ENCODE results near the gene GCNA. TPM values are rescaled to one million over a fixed set of nuclear protein-coding genes. Genes with fewer than 3 reads are reported as not detected.
"Not testable (repeated sequence)": the region's sequence is repeated elsewhere in the genome, so short reads cannot be mapped to it uniquely, and the experiment has no call there.

Gene GCNA
- total RNA-seq, 2 donors from 2014 or later = 5.5 to 6.1 TPM

- DNase-seq (ENCODE audit: low spot score) (no peak), ATAC-seq (no peak)
- Mint-ChIP-seq H3K36me3 (no peaks in the 10 kb centered on the region), H3K9me3 (no peaks in the 10 kb centered on the region), H3K27ac (no peak overlapping the region), H3K27me3 (no peaks in the 10 kb centered on the region), H3K4me1 (ENCODE audit: low read depth in 2 of 2) (peaks cover 8 to 36% of the 10 kb centered on the region in 2 donors), H3K4me3 (no peak overlapping the region)
Measured at GRCh38 chrX:71625471-71625870, 47.2 kb downstream of the GCNA start.

- no peaks in the 10 kb centered on the region for H3K27me3 Mint-ChIP-seq
Measured at GRCh38 chrX:71626576-71626975, 48.3 kb downstream of the GCNA start.

GRCh38 chrX:71627588-71628404 is 49.6 kb downstream of the GCNA start:
- Mint-ChIP-seq H3K36me3 (no peaks in the 10 kb centered on the region), H3K4me1 (ENCODE audit: low read depth in 2 of 2) (peaks cover 2 to 18% of the 10 kb centered on the region in 2 donors), H3K4me3 (no peak overlapping the region), H3K27ac (peak overlapping the region in 1 of 2 donors; percentile 27), H3K27me3 (peaks cover 0 to 1% of the 10 kb centered on the region in 2 donors), H3K9me3 (no peaks in the 10 kb centered on the region)
- DNase-seq (ENCODE audit: low spot score) (no peak), ATAC-seq (no peak)

More at GRCh38 chrX:71626576-71626975, 48.3 kb downstream of the GCNA start:
- H3K9me3 Mint-ChIP-seq = no peaks in the 10 kb centered on the region
- peaks cover 7 to 30% of the 10 kb centered on the region in 2 donors for H3K4me1 Mint-ChIP-seq (ENCODE audit: low read depth in 2 of 2)
- ATAC-seq (no peak), DNase-seq (ENCODE audit: low spot score) (no peak)
- no peaks in the 10 kb centered on the region for H3K36me3 Mint-ChIP-seq
- H3K4me3 Mint-ChIP-seq = no peak overlapping the region
- peak overlapping the region in 1 of 2 donors; percentile 27 for H3K27ac Mint-ChIP-seq

GRCh38 chrX:71629467-71629866 is 51.2 kb downstream of the GCNA start:
- no peak overlapping the region for H3K4me3 Mint-ChIP-seq

GRCh38 chrX:71632923-71633657 is 54.9 kb downstream of the GCNA start:
- peaks cover 0 to 5% of the 10 kb centered on the region in 2 donors for H3K27me3 Mint-ChIP-seq
- H3K4me1 Mint-ChIP-seq (ENCODE audit: low read depth in 2 of 2) = no peaks in the 10 kb centered on the region
- H3K36me3 Mint-ChIP-seq = no peaks in the 10 kb centered on the region
- no peak overlapping the region for H3K27ac Mint-ChIP-seq
- H3K4me3 Mint-ChIP-seq = no peak overlapping the region
- DNase-seq (ENCODE audit: low spot score) (no peak), ATAC-seq (no peak)
- no peaks in the 10 kb centered on the region for H3K9me3 Mint-ChIP-seq

More at GRCh38 chrX:71629467-71629866, 51.2 kb downstream of the GCNA start:
- ATAC-seq (no peak), DNase-seq (ENCODE audit: low spot score) (no peak)
- Mint-ChIP-seq H3K27me3 (peaks cover 0 to 5% of the 10 kb centered on the region in 2 donors), H3K4me1 (ENCODE audit: low read depth in 2 of 2) (peaks cover 0 to 5% of the 10 kb centered on the region in 2 donors), H3K9me3 (no peaks in the 10 kb centered on the region), H3K27ac (no peak overlapping the region), H3K36me3 (no peaks in the 10 kb centered on the region)

GRCh38 chrX:71634366-71634765 is 56.1 kb downstream of the GCNA start:
- H3K27ac Mint-ChIP-seq = no peak overlapping the region
- H3K27me3 Mint-ChIP-seq = peaks cover 0 to 5% of the 10 kb centered on the region in 2 donors
- DNase-seq (ENCODE audit: low spot score) = no peak
- no peaks in the 10 kb centered on the region for H3K4me1 Mint-ChIP-seq (ENCODE audit: low read depth in 2 of 2)
- no peak for ATAC-seq
- H3K4me3 Mint-ChIP-seq = no peak overlapping the region
- H3K9me3 Mint-ChIP-seq = no peaks in the 10 kb centered on the region
- H3K36me3 Mint-ChIP-seq = no peaks in the 10 kb centered on the region

GRCh38 chrX:71636438-71637252 is 58.4 kb downstream of the GCNA start:
- no peaks in the 10 kb centered on the region for H3K9me3 Mint-ChIP-seq
- H3K36me3 Mint-ChIP-seq = no peaks in the 10 kb centered on the region
- H3K4me3 Mint-ChIP-seq = peak overlapping the region; percentile 69
- ATAC-seq (no peak), DNase-seq (ENCODE audit: low spot score) (no peak)
- no peak overlapping the region for H3K27ac Mint-ChIP-seq
- H3K27me3 Mint-ChIP-seq = peaks cover 0 to 9% of the 10 kb centered on the region in 2 donors
- H3K4me1 Mint-ChIP-seq (ENCODE audit: low read depth in 2 of 2) = no peaks in the 10 kb centered on the region

- H3K9me3 Mint-ChIP-seq = no peaks in the 10 kb centered on the region
- peak in 1 of 2 donors; percentile 62 for ATAC-seq
- peaks cover 0 to 9% of the 10 kb centered on the region in 2 donors for H3K27me3 Mint-ChIP-seq
- H3K4me1 Mint-ChIP-seq (ENCODE audit: low read depth in 2 of 2) = no peaks in the 10 kb centered on the region
- no peak overlapping the region for H3K27ac Mint-ChIP-seq
- no peak for DNase-seq (ENCODE audit: low spot score)
- H3K4me3 Mint-ChIP-seq = peak overlapping the region; percentile 69
- H3K36me3 Mint-ChIP-seq = no peaks in the 10 kb centered on the region
Measured at GRCh38 chrX:71637253-71637618, 59.0 kb downstream of the GCNA start.

- H3K27me3 Mint-ChIP-seq = peaks cover 0 to 11% of the 10 kb centered on the region in 2 donors
- ATAC-seq = peak in 1 of 2 donors; percentile 79
Measured at GRCh38 chrX:71637848-71638247, 59.6 kb downstream of the GCNA start.

GRCh38 chrX:71638409-71638808 is 60.2 kb downstream of the GCNA start:
- no peak for DNase-seq (ENCODE audit: low spot score)
- Mint-ChIP-seq H3K9me3 (no peaks in the 10 kb centered on the region), H3K27ac (no peak overlapping the region), H3K27me3 (peaks cover 0 to 9% of the 10 kb centered on the region in 2 donors), H3K36me3 (no peaks in the 10 kb centered on the region), H3K4me1 (ENCODE audit: low read depth in 2 of 2) (peaks cover 0 to 4% of the 10 kb centered on the region in 2 donors), H3K4me3 (no peak overlapping the region)
- ATAC-seq = no peak

More at GRCh38 chrX:71637848-71638247, 59.6 kb downstream of the GCNA start:
- Mint-ChIP-seq H3K4me3 (no peak overlapping the region), H3K9me3 (no peaks in the 10 kb centered on the region), H3K27ac (no peak overlapping the region), H3K36me3 (no peaks in the 10 kb centered on the region), H3K4me1 (ENCODE audit: low read depth in 2 of 2) (peaks cover 0 to 4% of the 10 kb centered on the region in 2 donors)
- DNase-seq (ENCODE audit: low spot score) = no peak

GRCh38 chrX:71640002-71640401 is 61.8 kb downstream of the GCNA start:
- ATAC-seq (no peak), DNase-seq (ENCODE audit: low spot score) (no peak)
- Mint-ChIP-seq H3K9me3 (no peaks in the 10 kb centered on the region), H3K27ac (no peak overlapping the region), H3K36me3 (no peaks in the 10 kb centered on the region), H3K4me3 (no peak overlapping the region), H3K4me1 (ENCODE audit: low read depth in 2 of 2) (peaks cover 0 to 4% of the 10 kb centered on the region in 2 donors), H3K27me3 (peaks cover 0 to 9% of the 10 kb centered on the region in 2 donors)

GRCh38 chrX:71644406-71644805 is 66.2 kb downstream of the GCNA start:
- not testable (repeated sequence) for H3K4me1 Mint-ChIP-seq (ENCODE audit: low read depth in 2 of 2); H3K27ac Mint-ChIP-seq; H3K9me3 Mint-ChIP-seq; DNase-seq (ENCODE audit: low spot score); H3K27me3 Mint-ChIP-seq; ATAC-seq; H3K4me3 Mint-ChIP-seq; H3K36me3 Mint-ChIP-seq

GRCh38 chrX:71650333-71650969 is 72.2 kb downstream of the GCNA start:
- Mint-ChIP-seq H3K4me1 (ENCODE audit: low read depth in 2 of 2) (peaks cover 0 to 3% of the 10 kb centered on the region in 2 donors), H3K4me3 (no peak overlapping the region), H3K9me3 (no peaks in the 10 kb centered on the region), H3K27ac (no peak overlapping the region), H3K27me3 (no peaks in the 10 kb centered on the region), H3K36me3 (no peaks in the 10 kb centered on the region)
- ATAC-seq (no peak), DNase-seq (ENCODE audit: low spot score) (no peak)
